ENCODE measurements around the gene ANTXR2.

Gene ANTXR2

DNA sequence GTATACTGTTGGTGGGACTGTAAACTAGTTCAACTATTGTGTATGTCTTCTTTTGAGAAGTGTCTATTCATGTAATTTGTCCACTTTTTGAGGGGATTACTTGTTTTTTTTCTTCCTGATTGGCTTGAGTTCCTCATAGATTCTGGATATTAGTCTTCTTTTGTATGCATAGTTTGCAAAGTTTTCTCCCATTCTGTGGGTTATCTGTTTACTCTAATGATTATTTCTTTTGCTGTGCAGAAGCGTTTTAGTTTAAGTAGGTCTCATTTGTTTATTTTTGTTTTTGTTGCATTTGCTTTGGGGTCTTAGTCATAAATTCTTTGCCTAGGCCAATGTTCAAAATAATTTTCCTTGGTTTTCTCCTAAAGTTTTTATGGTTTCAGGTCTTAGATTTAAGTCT is 26.6 kb upstream of the ANTXR2 start:
- H3K4me3 ChIP-seq (replicated peaks in 1 of 2; ENCODE audit: low read depth in 2 of 2, low read length in 2 of 2), result no peak overlapping the region

GRCh38 chr4:80098635-80099034 is 25.6 kb upstream of the ANTXR2 start:
- DNase-seq (ENCODE audit: low read depth in 2 of 2), result no peak
- no peak for TF ChIP-seq CTCF (IDR thresholded peaks at IDR 0.05; ENCODE audit: low read depth, low read length)
- no peak overlapping the region for H3K4me3 ChIP-seq (replicated peaks in 1 of 2; ENCODE audit: low read depth in 2 of 2, low read length in 2 of 2)

More for the DNA sequence above, 26.6 kb upstream of the ANTXR2 start:
- DNase-seq (ENCODE audit: low read depth in 2 of 2), result no peak
- TF ChIP-seq CTCF (IDR thresholded peaks at IDR 0.05; ENCODE audit: low read depth, low read length), result no peak

GRCh38 chr4:80097400-80098177 is 24.6 kb upstream of the ANTXR2 start:
- TF ChIP-seq CTCF (IDR thresholded peaks at IDR 0.05; ENCODE audit: low read depth, low read length), result no peak
- H3K4me3 ChIP-seq (replicated peaks in 1 of 2; ENCODE audit: low read depth in 2 of 2, low read length in 2 of 2), result no peak overlapping the region
- DNase-seq (ENCODE audit: low read depth in 2 of 2), result peak; percentile 79 to 96

GRCh38 chr4:80096175-80096850 is 23.3 kb upstream of the ANTXR2 start:
- no peak for TF ChIP-seq CTCF (IDR thresholded peaks at IDR 0.05; ENCODE audit: low read depth, low read length)
- no peak overlapping the region for H3K4me3 ChIP-seq (replicated peaks in 1 of 2; ENCODE audit: low read depth in 2 of 2, low read length in 2 of 2)
- peak in 1 of 2 donors; percentile 36 for DNase-seq (ENCODE audit: low read depth in 2 of 2)

GRCh38 chr4:80094191-80094590 is 21.2 kb upstream of the ANTXR2 start:
- DNase-seq (ENCODE audit: low read depth in 2 of 2), result peak; percentile 44 to 65
- H3K4me3 ChIP-seq (replicated peaks in 1 of 2; ENCODE audit: low read depth in 2 of 2, low read length in 2 of 2), result no peak overlapping the region
- TF ChIP-seq CTCF (IDR thresholded peaks at IDR 0.05; ENCODE audit: low read depth, low read length), result no peak

- no peak overlapping the region for H3K4me3 ChIP-seq (replicated peaks in 1 of 2; ENCODE audit: low read depth in 2 of 2, low read length in 2 of 2)
- no peak for DNase-seq (ENCODE audit: low read depth in 2 of 2)
- TF ChIP-seq CTCF (IDR thresholded peaks at IDR 0.05; ENCODE audit: low read depth, low read length), result no peak
Observed at GRCh38 chr4:80093563-80093962, 20.5 kb upstream of the ANTXR2 start.

Measured in cardiac fibroblast (primary cell).